OCI-LY7 (cell line): ENCODE data around the gene SLC37A1.

Experiments used
- CTCF ChIP-seq: fragments of 200-600 bp; sonication (generic); conservative IDR thresholded peaks from 2 replicates; pipeline ENCODE4 v1.5.1; 2014; ENCODE audit warnings: mild to moderate bottlenecking, antibody characterized with exemption, low read length, moderate library complexity, mixed read lengths
- EZH2phosphoT487 ChIP-seq: fragments of 200-600 bp; sonication (generic); IDR thresholded peaks from 2 replicates; pipeline ENCODE4 v1.6.1; 2018; ENCODE audit warnings: low read depth, borderline replicate concordance, mild to moderate bottlenecking, mixed run types, antibody characterized with exemption, low read length, moderate library complexity, mixed read lengths

- TF ChIP-seq CTCF (no peak), EZH2phosphoT487 (no peak)
These were observed 8.2 kb downstream of the SLC37A1 start for GRCh38 chr21:42521805-42522204.
